ENCODE data around the gene CDC45.

Gene CDC45

GRCh38 chr22:19505735-19506126 lies 26.0 kb downstream of the CDC45 start:
- H3K27me3 ChIP-seq, result no peaks in the 10 kb centered on the region
- no peak overlapping the region for H3K27ac ChIP-seq
- no peaks in the 10 kb centered on the region for H3K4me1 ChIP-seq (ENCODE audit: control insufficient read depth in 1 of 2, insufficient read depth in 1 of 2, low read depth in 1 of 2, low read length in 1 of 2)
- no peak for TF ChIP-seq CTCF (IDR thresholded peaks at IDR 0.05)
- no peak overlapping the region for H3K4me3 ChIP-seq (ENCODE audit: low read depth in 1 of 2, low read length in 1 of 2)
- peaks cover 46% of the 10 kb centered on the region for H3K36me3 ChIP-seq
- no peaks in the 10 kb centered on the region for H3K9me3 ChIP-seq

- Histone ChIP-seq H3K4me3 (ENCODE audit: low read depth in 1 of 2, low read length in 1 of 2) (no peak overlapping the region), H3K9me3 (no peaks in the 10 kb centered on the region), H3K27ac (no peak overlapping the region), H3K4me1 (ENCODE audit: control insufficient read depth in 1 of 2, insufficient read depth in 1 of 2, low read depth in 1 of 2, low read length in 1 of 2) (no peaks in the 10 kb centered on the region), H3K36me3 (peaks cover 43% of the 10 kb centered on the region), H3K27me3 (no peaks in the 10 kb centered on the region)
- TF ChIP-seq CTCF (IDR thresholded peaks at IDR 0.05), result no peak
Observed at GRCh38 chr22:19506212-19506611, 26.5 kb downstream of the CDC45 start.

- no peaks in the 10 kb centered on the region for H3K4me1 ChIP-seq (ENCODE audit: control insufficient read depth in 1 of 2, insufficient read depth in 1 of 2, low read depth in 1 of 2, low read length in 1 of 2)
Observed at GRCh38 chr22:19507534-19507861, 27.8 kb downstream of the CDC45 start.

DNA sequence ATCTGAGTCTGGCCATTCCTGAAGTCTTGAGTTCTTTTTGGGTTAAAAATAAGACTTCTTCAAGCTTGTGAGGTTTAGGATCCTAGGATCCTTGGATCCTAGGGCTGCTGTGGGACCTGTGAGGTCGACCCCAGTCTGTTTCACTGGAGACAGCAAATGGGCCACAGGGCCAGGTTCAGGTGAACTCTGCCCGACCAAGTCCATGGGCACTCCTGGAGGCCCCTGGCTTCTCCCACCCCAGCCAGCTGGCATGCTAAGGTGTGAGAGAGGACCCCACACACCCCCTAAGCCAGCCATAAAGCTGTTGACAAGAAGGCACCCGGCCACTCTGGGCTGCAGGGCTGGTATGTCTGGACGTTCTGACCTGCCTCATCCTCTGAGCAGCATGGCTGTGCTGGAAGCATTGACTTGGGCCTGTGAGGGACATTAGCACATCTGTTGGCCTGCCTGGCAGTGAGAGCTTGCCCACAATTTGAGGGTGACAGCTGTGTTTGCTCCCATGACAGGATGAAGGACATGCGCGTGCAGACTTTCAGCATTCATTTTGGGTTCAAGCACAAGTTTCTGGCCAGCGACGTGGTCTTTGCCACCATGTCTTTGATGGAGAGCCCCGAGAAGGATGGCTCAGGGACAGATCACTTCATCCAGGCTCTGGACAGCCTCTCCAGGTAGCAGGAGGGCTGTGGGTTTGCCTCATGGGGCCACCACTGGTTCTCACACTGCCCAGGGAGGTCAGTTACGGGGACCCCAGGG lies 28.5 kb downstream of the CDC45 start:
- Histone ChIP-seq H3K27me3 (no peaks in the 10 kb centered on the region), H3K9me3 (no peaks in the 10 kb centered on the region), H3K4me1 (ENCODE audit: control insufficient read depth in 1 of 2, insufficient read depth in 1 of 2, low read depth in 1 of 2, low read length in 1 of 2) (no peaks in the 10 kb centered on the region), H3K27ac (no peak overlapping the region), H3K4me3 (ENCODE audit: low read depth in 1 of 2, low read length in 1 of 2) (no peak overlapping the region), H3K36me3 (peaks cover 54% of the 10 kb centered on the region)
- TF ChIP-seq CTCF (IDR thresholded peaks at IDR 0.05), result no peak

More at GRCh38 chr22:19507534-19507861, 27.8 kb downstream of the CDC45 start:
- H3K27me3 ChIP-seq, result no peaks in the 10 kb centered on the region
- no peak overlapping the region for H3K27ac ChIP-seq
- peaks cover 48% of the 10 kb centered on the region for H3K36me3 ChIP-seq
- no peak overlapping the region for H3K4me3 ChIP-seq (ENCODE audit: low read depth in 1 of 2, low read length in 1 of 2)
- no peak for TF ChIP-seq CTCF (IDR thresholded peaks at IDR 0.05)
- H3K9me3 ChIP-seq, result no peaks in the 10 kb centered on the region

- TF ChIP-seq CTCF (IDR thresholded peaks at IDR 0.05), result no peak
- no peak overlapping the region for H3K4me3 ChIP-seq (ENCODE audit: low read depth in 1 of 2, low read length in 1 of 2)
- H3K4me1 ChIP-seq (ENCODE audit: control insufficient read depth in 1 of 2, insufficient read depth in 1 of 2, low read depth in 1 of 2, low read length in 1 of 2), result no peaks in the 10 kb centered on the region
- H3K9me3 ChIP-seq, result no peaks in the 10 kb centered on the region
- H3K27ac ChIP-seq, result no peak overlapping the region
- H3K27me3 ChIP-seq, result no peaks in the 10 kb centered on the region
- H3K36me3 ChIP-seq, result peaks cover 45% of the 10 kb centered on the region
Observed at GRCh38 chr22:19509191-19509590, 29.5 kb downstream of the CDC45 start.

Measured in neutrophil (primary cell).